AG04450 (cell line): ENCODE measurements around the gene PRPF18. TPM values are rescaled to one million over a fixed set of nuclear protein-coding genes. Genes with fewer than 3 reads are reported as not detected.

Source experiments
- CTCF ChIA-PET: fragments of 300-600, 350-600 bp; formaldehyde crosslinking; extraction: SDS; loops from one replicate; lab custom pipeline; 2022; ENCODE audit warnings: antibody characterized with exemption, inconsistent platforms; lab: Charles Lee
- POLR2A ChIA-PET: fragments of 350-600 bp; formaldehyde crosslinking; extraction: SDS; loops from one replicate; lab custom pipeline; 2021; ENCODE audit warnings: antibody characterized with exemption, inconsistent platforms; lab: Yijun Ruan, JAX
- DNase-seq: peaks from one replicate; pipeline ENCODE4 v3.0.0-alpha.2; 2011; ENCODE audit warnings: low read depth, low spot score
- H3K27ac ChIP-seq: one replicate; pipeline ENCODE4 v1.5.1; 2012; ENCODE audit warnings: low read depth, low read length, control low read depth
- H3K27me3 ChIP-seq: one replicate; pipeline ENCODE4 v1.6.0; 2012; ENCODE audit warnings: low read length; ENCODE audit not compliant: control insufficient read depth, insufficient read depth
- H3K4me3 ChIP-seq: 2 replicates; pipeline ENCODE4 v1.5.1; 2011; ENCODE audit warnings: mild to moderate bottlenecking, low read depth, low read length, control low read depth
- H3K9me3 ChIP-seq: 2 replicates; pipeline ENCODE4 v1.5.1; 2012; ENCODE audit warnings: low read length; ENCODE audit not compliant: control insufficient read depth, insufficient read depth
- CTCF ChIP-seq: IDR thresholded peaks from 2 replicates; pipeline ENCODE4 v1.5.1; 2011; ENCODE audit warnings: low read depth, low read length, control low read depth, inconsistent platforms
- polyA plus RNA-seq: library from polyadenylated mRNA; depleted of rRNA; stranded (reverse); fragments of >200 nt; gene quantifications from 2 replicates; pipeline ENCODE4 v1.2.3, GENCODE V29; 2011

PRPF18 gene
- polyA plus RNA-seq, 1 experiment: 25.4 TPM

DNA sequence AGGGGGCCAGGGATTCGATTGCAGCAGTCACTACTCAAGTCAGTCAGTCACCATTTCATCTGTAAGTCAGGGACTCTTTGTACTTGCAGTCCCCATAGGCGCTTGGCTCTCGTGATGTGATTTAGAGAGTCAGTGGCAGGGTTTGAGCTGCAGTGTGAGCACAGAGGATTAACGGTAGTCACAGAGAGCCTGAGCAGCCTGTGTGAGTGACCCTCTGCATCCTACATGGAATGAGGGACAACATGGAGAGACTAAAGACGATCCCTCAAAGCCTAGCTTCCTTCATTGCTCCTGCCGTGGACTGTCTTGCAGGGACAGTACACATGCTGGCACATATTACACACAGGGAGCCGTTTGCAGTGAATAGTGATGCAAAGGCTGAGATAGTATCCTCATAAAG lies 56.3 kb downstream of the PRPF18 start:
- Histone ChIP-seq H3K27me3 (no peaks in the 10 kb centered on the region), H3K9me3 (peaks cover 11% of the 10 kb centered on the region; the same call in 1 of the 2 replicates), H3K27ac (no peak overlapping the region), H3K4me3 (no peak overlapping the region)
- ChIA-PET CTCF (interaction anchor here (1.5 kb wide), 1 partner anchor 17 kb away, joined by 4 read pairs; no protein-coding TSS in a partner anchor), POLR2A (no interaction called here)
- no peak for DNase-seq
- no peak for TF ChIP-seq CTCF

- Histone ChIP-seq H3K27me3 (no peaks in the 10 kb centered on the region), H3K27ac (no peak overlapping the region), H3K9me3 (peaks cover 11% of the 10 kb centered on the region; the same call in 1 of the 2 replicates), H3K4me3 (no peak overlapping the region)
- POLR2A ChIA-PET: no interaction called here
- no peak for TF ChIP-seq CTCF
- no peak for DNase-seq
- CTCF ChIA-PET: interaction anchor here (0.6 kb wide), 1 partner anchor 65 kb away, joined by 3 read pairs; no protein-coding TSS in a partner anchor
Observed at GRCh38 chr10:13644866-13645265, 58.1 kb downstream of the PRPF18 start.

DNA sequence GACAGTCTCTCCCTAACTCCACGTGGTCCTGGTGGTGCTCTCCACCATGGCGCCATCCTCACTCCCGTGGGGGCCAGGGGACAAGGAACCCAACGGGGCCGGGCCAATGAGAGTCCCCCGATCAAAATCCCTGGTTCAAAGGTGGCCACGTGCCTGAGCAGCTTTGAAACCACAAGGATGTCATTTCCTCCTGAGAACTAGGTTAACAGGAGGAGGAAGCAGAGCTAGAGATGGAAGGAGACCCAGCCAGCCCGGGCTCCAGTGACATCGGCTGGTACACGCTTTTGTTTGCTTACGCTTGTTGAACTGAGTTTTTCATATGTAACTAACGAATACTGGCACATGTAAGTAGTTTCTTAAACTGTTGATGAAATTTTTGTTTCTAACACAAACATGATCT lies 61.7 kb downstream of the PRPF18 start:
- Histone ChIP-seq H3K4me3 (no peak overlapping the region), H3K27ac (no peak overlapping the region), H3K27me3 (no peaks in the 10 kb centered on the region), H3K9me3 (no peaks in the 10 kb centered on the region)
- CTCF ChIA-PET: interaction anchor here (0.8 to 1.4 kb wide), 2 partner anchors 12 to 35 kb away, joined by 3 read pairs; no protein-coding TSS in a partner anchor
- no peak for TF ChIP-seq CTCF
- POLR2A ChIA-PET: no interaction called here
- no peak for DNase-seq

DNA sequence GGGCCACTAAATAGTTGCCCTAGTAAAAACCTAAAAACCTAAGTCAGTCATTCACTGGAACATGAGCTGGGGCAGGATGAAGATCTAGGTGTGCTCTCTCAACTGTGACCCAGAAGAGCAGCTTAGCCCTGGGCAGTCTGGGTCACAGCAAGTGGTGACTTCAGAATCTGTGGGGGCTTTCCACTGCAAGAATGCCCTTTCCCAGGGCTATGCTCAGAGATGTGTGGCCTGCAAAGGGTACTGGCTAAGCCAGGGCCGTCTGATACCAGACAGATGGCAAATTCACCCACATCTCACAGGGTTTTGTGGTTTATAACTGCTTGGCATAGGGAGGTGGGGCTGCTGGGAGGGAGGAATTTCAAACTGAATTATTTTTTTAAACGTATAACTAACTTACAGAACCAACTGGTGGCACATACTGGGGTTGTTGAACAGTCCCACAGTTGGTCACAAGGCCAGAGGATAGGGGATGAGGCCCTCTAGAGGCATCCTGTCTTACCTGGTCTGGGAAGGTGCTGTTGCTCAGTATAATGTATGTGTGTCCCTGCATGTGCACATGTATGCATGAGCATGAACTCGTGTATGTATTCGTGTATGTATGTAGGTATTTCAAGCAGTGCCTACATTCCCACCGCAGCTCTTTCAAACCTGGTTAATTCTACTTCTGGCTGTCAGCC lies 63.2 kb downstream of the PRPF18 start:
- TF ChIP-seq CTCF: no peak
- no peak for DNase-seq
- Histone ChIP-seq H3K27ac (no peak overlapping the region), H3K4me3 (no peak overlapping the region), H3K9me3 (no peaks in the 10 kb centered on the region), H3K27me3 (no peaks in the 10 kb centered on the region)
- CTCF ChIA-PET: interaction anchor here (1.1 kb wide), 1 partner anchor 10 kb away, joined by 5 read pairs; no protein-coding TSS in a partner anchor
- POLR2A ChIA-PET: no interaction called here

DNA sequence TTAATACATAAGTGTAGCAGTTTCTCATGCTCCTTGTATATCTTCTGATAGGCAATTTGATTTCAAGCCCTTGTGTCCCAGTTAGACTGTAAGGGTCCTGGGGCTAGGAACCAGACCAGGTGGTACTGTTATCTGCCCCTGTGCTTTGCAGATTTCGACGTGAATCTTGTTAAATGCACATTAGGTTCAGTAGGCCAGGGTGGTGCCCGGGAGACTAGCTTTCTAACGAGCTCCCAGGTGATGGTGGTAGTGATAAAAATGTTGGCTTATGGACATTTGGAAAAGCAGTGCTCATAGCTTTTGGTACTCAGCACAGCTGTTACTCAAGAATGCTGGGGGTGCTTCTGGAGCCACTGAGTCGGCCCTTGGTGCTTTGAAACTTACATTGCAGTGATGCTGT lies 64.2 kb downstream of the PRPF18 start:
- Histone ChIP-seq H3K9me3 (no peaks in the 10 kb centered on the region), H3K27me3 (no peaks in the 10 kb centered on the region), H3K27ac (no peak overlapping the region), H3K4me3 (no peak overlapping the region)
- ChIA-PET CTCF (no interaction called here), POLR2A (no interaction called here)
- no peak for TF ChIP-seq CTCF
- no peak for DNase-seq
